Right renal cortex interstitium (tissue), 3 donors: ENCODE measurements around the gene WDFY3. TPM values are rescaled to one million over a fixed set of nuclear protein-coding genes. Genes with fewer than 3 reads are reported as not detected.

ENCODE experiments used
- DNase-seq, 3 donors: peaks; one replicate each; pipeline ENCODE4 v3.0.0-alpha.2; 2013; ENCODE audit warnings: low read depth in 3 of 3, low spot score in 2 of 3
- polyA plus RNA-seq, 3 donors: library from polyadenylated mRNA; unstranded; fragments of 120-200 nt; gene quantifications; one replicate each; pipeline ENCODE4 v1.2.1, GENCODE V29; 2013; ENCODE audit not compliant: insufficient read length in 3 of 3

Gene WDFY3
- polyA plus RNA-seq, 3 donors: 49.5 to 54.0 (median 53.5) TPM

GRCh38 chr4:84912741-84913140 lies 53.7 kb downstream of the WDFY3 start:
- DNase-seq: no peak

DNA sequence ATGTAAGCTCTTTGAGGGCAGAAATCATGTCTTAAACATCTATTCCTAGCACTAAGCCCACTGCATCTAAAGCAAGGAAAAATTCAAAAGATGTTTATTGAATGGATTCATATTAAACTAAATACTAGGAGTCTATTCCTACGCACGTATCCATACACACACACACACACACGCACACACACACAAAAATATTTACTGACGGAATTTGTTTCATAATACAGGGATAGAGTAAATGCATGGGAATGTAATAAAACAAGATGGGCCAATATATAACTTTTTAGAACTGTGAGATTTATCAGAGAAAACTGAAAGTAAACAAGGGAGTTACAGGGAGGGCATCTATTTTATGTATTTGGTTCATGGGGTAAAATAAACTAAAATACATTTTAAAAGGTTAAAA lies 57.6 kb downstream of the WDFY3 start:
- no peak for DNase-seq

GRCh38 chr4:84907145-84907544 lies 59.3 kb downstream of the WDFY3 start:
- no peak for DNase-seq

GRCh38 chr4:84905646-84906045 lies 60.8 kb downstream of the WDFY3 start:
- DNase-seq: no peak

DNA sequence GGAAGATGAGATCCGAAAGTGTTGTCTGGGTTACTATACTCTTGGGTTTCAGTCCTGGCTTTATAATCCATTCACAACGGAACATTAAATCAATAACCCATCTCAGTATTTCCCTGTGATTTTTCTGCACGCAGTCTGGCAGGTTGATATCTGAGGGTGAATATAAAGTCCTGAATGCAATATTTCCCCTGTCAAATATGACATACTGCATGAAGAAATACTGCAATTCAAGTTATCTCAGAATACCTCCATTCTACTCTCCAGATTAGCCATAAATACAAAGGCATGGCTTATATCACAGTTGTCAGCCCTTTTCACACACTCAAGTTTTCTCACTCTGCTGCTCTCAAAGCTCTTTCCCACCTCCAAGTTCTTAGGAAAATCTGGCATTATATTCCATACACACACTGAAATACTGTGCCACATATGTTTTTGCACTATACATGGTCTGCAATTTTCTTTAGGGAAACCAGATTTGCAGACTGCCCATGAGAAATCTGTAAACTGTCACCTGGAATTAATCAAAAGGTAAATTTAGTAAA lies 64.7 kb downstream of the WDFY3 start:
- DNase-seq: no peak

DNA sequence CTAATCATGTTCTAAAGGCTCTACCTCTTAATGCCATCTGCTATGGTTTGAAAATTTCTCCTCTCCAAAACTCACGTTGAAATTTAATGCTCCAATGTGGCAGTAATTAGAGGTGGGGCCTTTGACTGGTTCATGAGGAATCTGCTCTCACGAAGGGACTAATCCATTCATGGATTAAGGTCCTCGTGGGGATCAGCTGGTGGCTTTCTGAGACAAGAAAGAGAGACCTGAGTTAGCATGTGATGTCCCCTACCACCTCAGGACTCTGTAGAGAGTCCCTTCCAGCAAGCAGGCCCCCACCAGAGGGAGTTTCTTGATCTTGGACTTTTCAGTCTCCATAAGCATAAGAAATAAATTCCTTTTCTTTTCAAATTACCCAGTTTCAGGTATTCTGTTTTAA lies 65.3 kb downstream of the WDFY3 start:
- DNase-seq: no peak

DNA sequence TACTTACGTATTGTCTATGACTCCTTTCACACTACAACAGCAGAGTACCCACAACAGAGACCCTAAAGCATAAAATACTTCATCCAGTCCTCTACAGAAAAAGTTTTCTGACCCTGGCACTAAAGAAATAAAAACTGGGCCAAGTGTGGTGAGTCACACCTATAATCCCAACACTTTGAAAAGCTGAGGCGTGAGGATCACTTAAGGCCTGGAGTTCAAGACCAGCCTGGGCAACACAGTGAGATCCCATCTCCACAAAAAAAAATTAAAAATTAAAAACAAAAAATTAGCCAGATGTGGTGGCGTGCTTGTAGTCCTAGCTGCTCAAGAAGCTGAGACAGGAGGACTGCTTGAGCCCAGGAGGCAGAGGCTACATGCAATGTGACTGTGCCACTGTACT lies 66.9 kb downstream of the WDFY3 start:
- DNase-seq: no peak

- DNase-seq: no peak
These were observed 69.0 kb downstream of the WDFY3 start for GRCh38 chr4:84897516-84897915.

GRCh38 chr4:84895283-84895682 lies 71.2 kb downstream of the WDFY3 start:
- DNase-seq: no peak

DNA sequence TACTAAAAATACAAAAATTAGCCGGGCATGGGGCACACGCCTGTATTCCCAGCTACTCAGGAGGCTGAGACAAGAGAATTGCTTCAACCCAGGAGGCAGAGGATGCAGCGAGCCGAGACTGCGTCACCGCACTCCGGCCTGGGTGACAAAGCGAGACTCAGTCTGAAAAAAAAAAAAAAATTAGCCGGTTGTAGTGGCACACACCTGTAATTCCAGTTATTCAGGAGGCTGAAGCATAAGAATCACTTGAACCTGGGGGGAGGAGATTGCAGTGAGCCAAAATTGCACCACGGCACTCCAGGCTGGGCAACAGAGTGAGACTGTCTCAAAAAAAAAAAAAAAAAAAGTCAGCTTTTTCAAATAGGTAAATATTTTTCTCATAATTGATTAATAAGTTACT lies 71.9 kb downstream of the WDFY3 start:
- DNase-seq: peak; percentile 12 to 17 (median 12)

- DNase-seq: no peak
These were observed 73.5 kb downstream of the WDFY3 start for GRCh38 chr4:84892950-84893349.

GRCh38 chr4:84887824-84888223 lies 78.7 kb downstream of the WDFY3 start:
- no peak for DNase-seq

- no peak for DNase-seq
These were observed 86.8 kb downstream of the WDFY3 start for GRCh38 chr4:84879651-84880200.

GRCh38 chr4:84878546-84878945 lies 87.9 kb downstream of the WDFY3 start:
- no peak for DNase-seq

DNA sequence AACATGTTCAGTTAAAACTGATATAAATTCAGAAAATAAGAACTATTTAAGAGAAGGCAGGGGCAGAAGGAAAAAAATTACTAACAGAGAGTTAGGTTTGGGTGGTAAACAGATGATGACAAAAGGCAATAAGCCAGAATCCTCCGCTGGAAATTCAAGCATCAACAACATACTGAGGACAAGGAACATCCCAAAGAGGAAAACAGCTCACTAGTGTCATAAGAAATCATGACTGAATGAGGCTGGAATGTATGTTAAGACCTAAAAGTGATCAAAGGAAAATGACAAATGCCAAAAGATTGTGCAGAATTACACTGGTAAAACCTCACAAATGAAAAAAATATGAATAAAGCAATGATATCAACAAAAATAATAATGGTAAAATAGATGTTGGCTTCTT lies 88.4 kb downstream of the WDFY3 start:
- no peak for DNase-seq

DNA sequence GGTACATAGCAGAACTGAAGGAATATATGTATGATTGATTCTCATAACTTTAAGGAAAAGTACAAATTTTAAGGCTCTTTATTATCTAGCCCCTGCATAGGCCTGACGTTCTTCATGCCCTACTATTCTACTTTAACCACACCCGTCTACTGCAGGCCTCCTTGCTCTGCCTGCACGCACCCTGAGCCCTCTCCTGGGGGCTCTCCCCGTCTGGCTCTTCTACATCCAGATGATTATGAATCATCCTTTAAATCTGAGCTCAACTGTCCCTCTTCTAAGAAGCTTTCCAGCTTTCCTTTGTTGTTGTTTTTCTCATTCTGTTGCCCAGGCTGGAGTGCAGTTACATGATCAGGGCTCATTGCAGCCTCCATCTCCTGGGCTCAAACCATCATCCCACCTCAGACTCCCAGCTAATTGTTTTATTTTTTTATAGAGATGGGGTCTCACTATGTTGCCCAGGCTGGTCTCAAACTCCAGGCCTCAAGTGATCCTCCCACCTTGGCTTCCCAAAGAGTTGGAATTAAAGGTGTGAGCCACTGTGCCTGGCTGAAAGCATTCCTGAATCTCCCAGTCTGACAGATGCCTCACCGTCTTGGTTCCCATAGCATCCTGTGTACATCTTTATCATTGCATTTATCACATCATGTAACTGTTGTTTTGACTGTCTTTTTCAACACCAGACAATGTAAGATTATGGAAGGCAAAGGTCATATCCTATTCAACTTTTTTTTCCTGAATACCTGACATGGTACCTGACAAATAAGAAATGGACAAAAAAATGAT lies 89.2 kb downstream of the WDFY3 start:
- no peak for DNase-seq

GRCh38 chr4:84875636-84876371 lies 90.7 kb downstream of the WDFY3 start:
- no peak for DNase-seq

- no peak for DNase-seq
These were observed 91.9 kb downstream of the WDFY3 start for GRCh38 chr4:84874619-84875018.

- no peak for DNase-seq
These were observed 95.9 kb downstream of the WDFY3 start for GRCh38 chr4:84870398-84871163.

DNA sequence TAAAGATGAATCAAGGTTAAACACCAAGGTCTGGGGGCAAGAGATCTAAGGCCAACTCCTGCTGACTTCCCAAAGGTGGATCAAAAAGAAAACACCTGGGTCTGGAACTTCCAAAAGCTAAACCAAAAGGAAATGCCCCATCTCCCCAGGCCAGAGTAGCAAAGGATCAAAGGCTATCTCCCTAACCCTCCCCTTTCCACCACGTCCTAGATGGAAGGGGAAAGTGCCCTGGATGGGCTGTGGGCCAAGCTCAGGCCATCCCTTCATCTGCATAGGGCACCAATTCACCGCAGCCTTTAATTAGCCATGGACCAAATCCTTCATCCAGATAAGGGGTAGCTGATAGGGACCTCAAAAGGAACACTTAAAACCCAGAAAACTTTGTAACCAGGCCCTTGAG lies 100.2 kb downstream of the WDFY3 start:
- DNase-seq: no peak

GRCh38 chr4:84865600-84865999 lies 100.9 kb downstream of the WDFY3 start:
- no peak for DNase-seq
